ENCODE measurements around the gene DDRGK1.
A peak's percentile ranks its signal among the peaks of the same experiment; 100 is the strongest.

DDRGK1 gene

DNA sequence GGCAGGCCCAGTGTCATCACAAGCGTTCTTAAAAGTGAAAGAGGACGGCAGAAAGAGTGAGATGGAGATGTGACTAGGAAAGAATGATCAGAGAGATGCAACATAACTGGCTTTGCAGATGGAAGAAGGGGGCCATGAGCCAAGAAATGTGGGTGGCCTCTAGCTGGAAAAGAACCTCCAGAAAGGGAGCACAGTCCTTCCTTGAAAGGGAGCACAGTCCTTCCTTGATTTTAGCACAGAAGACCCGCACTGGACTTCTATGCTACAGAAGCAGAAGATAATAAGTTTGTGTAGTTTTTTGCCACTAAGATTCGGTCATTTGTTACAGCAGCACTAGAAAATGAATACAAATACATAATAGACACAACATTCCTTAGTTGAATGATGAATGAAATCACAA lies 24.2 kb downstream of the DDRGK1 start:
- no peak for DNase-seq

DNA sequence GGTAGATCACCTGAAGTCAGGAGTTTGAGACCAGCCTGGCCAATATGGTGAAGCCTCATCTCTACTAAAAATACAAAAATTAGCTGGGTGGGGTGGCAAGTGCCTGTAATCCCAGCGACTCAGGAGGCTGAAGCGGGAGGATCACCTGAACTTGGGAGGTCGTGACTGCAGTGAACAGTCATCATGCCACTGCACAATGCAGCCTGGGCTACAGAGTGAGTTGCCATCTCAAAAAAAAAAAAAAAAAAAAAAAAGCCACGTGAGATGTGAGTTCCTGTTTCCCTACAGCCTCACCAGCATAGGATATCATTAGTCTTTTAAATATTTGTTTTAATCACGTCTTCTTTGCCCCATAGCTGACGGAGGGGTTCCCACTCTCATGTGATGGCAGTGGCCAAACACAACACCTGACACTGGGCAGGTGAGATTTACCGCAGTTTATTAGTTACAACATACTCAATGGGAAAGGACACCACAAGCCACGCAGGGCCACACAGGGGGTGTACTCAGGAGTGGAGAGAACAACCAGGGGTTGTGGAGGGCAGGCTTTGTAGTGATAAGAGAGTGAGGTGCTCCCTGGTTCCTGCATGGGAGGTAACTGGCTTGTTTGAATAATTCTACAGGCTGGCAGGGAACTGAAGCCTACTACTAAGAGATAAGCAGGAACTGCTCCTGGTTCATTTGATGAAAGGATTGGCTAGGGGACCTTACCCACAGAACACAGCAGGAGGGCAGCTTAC lies 26.6 kb downstream of the DDRGK1 start:
- no peak for DNase-seq

DNA sequence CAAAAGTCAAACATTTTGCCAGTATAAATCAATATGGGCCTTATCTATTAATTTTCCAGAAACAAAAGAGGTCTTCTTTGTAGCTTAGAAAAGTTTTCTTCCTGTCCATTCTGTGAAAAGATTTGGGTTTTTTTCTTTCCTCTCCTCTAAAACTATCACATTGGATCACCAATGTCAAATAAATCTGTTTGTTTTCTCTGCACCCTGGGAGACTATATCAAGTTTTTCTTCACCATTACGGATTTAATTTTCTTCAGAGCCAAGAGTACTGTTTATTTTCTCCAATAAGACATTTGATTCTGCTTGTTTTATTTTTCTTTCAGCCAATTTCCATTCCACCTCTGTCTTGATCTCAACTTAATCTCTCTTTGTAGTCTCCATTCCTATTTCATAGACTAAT lies 29.2 kb downstream of the DDRGK1 start:
- DNase-seq: no peak

DNA sequence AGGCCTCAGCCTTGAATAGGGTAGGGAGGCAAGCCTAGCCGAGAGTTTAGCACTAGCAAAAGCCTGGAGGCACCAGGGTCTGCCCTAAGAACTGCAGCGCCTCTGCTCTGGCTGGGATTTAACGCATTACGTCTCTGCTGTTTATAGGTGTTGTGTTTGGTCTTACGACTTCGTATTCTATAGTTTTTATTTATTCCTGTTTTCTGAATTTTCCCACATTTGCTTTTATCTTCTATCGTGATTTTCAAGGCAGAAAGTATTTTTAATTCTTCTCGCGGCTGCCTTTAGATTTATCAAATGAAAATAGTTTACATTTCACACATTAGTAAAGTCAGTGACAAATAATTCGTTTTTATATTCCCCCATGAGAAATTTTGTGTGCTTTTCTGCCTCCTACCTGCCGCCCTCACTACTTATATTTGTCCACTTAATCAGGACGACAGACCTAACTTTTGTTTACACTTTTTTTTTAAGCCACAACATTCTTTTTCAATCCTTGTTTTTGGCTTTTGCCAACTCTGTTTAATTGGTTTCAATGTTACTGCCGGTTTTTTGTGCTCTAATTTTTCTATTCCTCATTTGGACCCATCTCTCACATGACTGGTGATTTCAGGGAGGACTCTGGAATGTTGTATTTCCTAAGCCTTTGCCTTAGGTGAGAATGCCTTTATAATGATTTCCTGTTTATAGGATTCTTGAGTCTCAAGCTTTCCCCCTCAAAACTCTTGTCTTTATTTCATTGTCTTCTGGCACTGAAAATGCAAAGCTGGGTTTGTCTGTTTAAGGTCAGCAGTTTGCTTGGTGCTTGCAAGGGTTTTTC lies 29.8 kb downstream of the DDRGK1 start:
- no peak for DNase-seq

DNA sequence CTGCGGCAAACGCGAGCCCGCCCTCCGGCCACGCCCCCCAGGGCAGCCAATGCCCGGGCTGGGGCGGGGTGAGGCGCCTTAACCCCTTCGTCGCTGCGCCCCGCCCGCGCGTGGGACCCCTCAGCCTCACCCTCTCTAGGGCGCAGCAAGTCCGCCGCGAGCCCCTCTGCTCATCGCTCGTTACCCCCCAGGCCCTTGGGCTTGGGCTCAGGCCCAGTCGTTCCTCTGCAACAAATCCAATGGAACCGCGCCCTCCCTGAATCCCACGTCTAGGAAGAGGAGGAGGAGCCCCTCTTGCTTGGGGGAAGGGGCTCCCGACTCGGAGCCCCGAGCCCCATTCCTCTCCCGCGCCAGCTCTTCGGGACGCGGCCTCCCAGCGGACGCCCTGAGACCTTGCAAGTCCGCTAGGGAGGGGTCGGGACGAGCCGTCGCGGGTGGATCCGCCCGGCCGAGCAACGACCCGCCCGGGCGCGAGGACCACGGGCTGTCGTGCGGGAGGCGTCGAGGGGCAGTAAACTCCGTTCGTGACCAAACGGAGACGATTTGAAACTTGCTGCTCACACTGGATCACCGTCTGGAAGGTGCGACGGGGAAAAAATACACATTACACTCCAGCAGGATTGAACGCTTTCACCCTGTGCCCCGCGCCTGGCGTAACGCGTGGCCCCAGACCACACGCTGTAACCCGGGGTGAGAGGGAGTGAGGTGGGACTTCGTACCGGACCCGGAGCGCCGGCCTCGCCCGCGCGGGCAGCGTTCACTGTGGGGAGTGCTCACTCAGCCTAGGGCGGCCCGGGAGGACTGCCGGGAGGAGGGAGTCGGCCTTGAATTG lies 30.7 kb downstream of the DDRGK1 start:
- peak; percentile 67 for DNase-seq

DNA sequence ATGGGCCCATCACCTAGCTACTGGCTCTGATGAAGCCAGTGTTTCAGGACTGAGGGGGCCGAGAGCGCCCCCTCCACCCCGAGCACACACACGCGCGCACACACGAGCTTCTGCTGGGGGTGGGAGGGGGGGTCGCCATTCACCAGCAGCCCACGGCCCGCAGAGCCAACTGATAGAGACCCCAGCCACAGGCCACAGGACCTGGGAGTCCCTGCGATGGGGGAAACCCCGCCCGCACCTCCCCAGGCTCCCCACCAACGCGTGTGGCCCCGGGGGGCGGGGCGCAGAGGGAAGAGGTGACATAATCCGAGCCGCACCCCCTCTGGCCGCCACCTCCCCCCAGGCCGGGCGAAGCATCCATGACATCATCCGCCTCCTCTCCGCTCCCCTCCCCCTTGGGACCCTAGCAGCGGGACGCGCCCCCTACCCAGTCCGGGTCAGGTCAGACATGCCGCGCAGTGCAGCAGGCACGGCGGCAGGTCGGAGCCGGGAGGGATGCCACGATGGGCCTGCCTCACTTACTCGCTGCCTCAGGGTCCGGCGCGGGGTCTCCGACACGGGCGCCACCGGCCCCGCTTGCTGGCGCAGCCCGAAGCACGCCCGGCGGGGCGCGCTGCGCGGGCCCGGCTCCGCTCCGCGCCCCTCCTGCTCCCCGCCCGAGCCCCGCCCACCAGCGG lies 31.4 kb downstream of the DDRGK1 start, which contains the start of gene LZTS3:
LZTS3 (minus strand) TSS at position 617 of the 677 bp plus-strand sequence. CDS start 6,386 bp downstream, outside the sequence.
- peak; percentile 54 for DNase-seq

DNA sequence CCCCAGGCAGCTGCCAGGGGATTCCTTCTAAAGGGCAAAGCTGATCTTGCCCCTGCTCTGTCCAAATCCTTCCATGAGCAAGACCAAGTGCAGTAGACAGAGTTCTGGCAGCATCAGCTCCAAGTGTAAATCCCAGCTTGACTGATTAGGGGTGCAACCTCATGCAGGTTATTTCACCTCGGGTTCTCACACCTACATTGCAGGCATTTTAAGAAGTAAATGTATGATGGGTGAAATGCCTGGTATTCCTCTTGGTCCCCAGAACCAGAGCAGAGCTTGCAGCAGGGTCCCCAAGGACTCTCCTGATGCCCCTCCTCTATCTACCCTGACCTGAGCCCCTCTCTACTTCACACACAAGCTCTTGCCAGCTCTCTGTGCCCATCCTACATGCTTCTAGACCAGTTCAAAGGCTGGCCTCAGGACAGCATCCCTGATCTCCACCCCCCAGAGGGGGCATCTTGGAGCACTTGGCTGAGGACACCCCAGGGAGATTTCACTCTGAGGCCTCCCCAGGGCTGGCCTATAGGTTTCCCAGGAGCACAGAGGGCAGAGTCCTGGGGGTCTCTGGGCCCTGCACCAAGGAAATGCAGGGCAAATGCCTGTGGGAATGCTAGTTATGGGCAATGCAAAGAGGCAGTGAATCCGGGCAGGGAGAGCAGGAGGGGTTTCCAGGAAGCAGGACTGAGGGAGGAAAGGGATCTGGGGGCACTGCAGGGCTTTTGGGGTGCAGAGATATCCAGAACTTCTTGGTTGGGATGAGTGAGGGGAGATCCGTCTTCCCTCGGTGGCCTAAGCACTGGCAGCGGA lies 32.2 kb downstream of the DDRGK1 start:
- DNase-seq: no peak

DNA sequence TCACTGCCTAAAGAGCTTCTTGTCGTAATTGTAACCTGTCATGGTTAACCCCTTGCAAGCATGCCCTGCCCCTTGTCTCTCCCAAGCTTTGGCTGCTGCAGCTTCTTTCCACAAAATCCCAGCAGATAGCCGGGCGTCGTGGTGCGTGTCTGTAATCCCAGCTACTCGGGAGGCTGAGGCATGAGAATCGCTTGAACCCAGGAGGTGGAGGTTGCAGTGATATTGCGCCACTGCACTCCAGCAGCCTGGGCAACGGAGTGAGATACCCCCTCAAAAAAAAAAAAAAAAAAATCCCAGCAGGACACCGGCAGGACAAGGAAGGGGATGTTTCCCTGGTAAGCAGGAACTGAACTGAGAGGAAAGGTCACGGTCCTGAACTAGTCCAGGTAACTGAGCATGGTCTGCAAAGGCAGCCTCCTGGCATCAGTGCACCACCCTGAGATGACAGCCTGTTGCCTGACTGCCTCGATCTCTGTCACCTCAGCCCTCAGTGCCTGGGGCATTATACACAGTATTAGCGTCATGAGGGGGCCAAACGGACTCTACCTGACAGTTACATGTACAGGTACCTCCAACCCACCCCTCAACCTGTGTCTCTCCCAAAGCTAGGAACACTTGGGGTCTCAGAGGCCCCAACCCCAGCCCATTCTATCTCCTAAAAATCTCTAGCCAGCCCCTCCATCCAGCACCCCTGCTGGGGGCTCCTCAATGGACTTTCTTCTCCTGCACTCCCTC lies 32.9 kb downstream of the DDRGK1 start:
- DNase-seq: no peak

DNA sequence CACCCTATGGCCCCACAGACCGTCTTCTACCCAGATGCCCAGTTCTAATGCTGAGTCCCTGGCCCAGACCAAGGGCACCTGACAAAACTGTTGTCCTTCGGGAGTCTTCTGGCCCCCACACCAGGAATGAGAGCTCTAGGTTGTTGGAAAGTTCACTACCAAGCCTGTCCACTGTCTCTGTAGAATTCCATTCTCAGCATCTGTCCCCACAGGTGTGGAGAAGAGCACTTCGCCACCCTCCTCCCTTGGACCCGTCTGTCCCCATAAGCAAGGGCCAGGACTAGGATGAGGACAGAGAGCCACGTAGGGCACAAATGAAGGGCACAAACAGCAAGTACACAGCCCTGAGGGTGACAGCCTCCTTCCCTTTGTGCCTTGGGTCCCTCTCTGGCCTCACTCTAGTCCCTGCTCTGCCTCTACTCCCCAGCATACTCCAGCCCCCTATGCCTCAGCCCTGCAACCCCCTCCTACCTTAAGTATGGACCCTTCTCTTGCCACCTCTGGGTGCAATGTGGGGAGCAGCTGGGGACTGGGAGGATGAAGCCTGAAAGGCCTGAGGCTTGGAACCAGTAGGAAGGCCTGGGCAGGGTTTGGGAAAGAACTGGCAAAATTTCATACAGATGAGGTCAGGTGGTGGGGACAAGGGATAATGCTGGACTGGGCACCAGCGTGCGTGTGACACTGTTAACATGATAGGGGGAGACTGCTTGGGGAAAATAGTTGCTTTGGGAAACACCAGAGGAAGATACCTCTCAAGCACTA lies 35.5 kb downstream of the DDRGK1 start:
- no peak for DNase-seq

DNA sequence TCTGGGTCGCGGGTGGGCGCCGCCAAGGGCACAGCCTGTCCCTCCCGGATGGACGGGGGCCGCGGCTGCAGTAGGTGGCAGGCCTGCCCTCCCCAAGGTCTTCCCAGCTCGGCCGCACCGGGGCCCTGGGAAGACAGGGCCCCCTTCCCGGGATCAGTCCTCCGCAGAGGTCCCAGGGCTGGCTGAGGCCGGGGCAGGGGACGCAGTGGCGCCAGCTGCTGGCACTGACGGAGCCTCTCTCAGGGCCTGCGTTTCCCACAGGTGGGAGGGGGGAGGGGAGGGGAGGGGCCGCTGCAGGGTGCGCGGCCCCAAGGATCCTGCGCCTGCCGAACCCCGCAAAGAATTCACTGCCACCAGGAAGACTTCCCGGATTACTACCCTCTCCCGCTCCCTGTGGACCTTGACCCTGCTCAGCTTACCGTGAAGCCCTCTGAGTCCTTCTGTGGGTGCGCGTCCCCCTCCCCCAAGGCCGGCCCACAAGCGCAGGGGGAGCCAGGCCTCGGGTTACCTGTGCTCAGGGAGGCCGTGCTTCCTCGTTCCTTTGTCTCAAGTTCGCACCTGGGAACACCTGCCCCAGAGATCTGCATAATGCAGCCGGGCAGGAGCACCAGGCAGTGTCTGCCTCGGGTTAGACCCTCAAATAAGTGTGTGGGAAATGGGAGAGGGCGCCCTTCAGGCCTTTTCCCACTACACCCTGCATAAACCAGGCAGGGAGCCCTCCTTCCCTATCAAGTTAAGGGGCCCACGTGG lies 36.2 kb downstream of the DDRGK1 start:
- DNase-seq: no peak

DNA sequence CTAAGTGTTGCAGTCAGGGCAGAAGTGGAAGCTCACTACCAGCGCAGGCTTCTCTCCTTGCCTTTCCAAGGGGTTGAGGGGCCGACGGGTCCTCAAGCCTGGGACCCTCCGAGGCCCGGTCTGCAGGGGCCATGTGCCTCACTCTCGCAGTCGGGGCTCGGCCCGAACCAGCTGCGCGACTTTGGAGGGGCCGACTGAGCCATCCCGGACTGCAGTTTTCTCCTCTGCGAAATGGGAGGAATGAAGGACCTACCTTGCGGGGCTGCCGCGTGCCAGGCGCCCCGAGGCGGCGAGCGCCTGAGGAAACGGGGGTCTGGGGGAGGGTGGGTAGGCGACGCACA lies 36.8 kb downstream of the DDRGK1 start:
- no peak for DNase-seq

DNA sequence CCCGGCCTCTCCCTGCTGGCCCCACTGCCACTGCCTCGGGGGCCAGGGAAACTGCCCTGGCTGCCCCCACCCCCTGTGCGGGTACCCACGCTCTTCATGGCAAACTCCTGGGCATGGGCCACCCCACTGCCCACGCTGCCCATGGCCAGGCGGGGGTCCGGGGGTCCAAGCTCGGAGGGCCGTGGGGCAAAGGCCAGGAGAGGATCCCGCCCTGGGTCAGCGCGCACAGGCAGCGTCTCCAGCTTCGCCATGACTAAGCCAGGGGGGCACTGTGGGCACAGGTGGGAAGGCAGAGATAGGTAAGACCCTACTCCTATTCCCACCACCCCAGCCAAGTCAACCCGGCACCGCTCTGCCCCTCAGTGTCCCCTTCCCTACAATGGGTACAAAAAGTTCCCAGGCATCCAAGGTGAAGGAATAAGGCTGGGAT lies 37.6 kb downstream of the DDRGK1 start:
- DNase-seq: no peak

DNA sequence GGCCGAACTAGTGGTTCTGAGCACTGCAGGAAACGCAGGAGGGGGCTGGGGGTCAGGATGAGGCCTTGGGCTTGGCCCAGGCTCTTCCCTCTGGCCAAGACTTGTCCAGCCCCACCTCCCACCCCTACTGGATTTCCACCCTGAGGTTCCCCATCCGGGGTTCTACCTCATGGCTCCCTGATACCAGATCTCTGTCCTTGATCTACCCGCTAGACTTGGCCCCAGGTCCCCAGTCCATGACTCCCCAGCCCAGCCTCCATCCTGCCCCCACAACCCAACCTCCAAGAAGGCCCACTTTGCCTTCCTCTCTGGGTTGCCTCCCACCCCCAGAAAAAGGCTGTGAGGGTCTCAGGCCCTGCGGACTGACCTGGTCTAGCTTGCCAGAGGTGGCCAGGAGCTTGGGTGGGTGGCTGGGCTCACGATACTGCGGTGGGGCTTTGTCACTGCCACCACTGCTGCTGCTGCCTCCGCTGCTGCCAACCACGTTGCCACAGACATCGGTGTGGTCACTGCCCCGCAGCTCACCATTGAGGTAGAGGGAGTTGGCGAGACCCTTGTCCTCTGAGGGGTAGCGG lies 38.1 kb downstream of the DDRGK1 start:
- DNase-seq: no peak

DNA sequence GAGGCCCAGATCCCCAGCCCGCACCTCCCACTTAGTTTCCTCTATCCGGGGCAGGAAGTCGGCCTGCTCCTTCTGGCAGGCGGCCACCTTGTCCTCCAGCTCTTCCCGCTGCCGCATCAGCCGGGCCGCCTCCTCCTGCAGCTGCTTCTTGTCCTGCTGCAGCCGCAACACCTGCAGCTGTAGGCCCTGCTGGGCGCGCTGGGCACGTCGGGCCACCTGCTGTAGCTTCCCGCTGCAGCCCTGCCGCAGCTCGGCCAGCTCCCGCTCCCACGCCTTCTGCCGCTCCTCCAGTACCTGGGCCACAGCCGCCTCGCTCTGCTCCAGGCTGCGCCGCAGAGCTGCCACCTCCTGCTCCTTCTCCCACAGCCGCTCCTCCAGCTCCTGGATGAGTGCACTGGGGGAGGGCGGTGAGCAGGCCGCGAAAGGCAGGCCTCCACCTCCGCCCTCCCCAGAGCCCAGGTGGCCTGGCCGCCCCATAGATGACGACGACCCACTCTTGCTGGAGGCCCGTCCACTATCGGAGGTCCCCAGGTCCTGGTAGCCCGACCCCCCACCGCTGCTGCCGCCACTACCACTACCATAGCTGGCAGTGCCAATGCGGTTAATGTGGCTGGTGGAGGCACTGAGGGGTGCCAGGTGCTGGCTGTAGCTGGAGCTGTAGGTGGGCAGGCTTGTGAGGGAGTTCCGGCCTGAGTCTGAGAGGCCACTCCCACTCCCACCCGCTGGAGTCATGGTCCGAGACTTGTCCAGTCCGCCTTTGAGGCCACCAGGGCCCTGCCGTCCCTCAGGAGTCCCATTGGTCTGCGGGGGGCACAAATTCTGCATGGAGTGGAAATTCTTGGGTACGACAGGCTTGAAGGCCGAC lies 38.8 kb downstream of the DDRGK1 start:
- peak; percentile 26 for DNase-seq

DNA sequence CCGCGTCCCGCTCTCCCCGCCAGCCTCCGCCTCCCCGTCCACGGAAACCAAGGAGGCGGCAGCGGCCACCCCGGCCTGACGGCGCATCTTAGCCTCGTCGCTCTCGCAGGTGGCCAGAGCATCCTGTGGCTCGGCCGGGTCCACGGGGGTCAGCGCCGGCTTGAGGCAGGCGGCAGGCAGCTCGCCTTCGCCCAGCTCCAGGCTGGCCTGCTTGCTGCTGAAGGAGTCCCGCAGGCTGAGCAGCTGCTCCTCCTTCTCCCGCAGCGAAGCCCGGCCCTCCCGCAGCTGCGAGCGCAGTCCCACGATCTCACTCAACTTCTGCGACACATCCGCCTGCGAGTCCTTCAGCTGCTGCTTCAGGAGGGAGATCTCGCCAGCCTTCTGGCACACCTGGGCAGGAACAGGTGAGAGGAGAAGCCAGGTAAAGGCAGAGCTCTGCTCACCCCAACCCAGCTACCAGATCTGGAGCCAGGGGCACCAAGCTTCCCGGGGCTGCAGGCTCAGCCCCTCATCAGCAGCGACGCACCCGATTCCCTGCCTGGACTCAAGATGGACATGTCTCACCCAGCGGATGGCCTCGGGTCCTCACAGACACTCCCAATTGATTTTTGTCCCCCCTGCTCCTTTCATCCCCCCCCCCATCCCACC lies 39.6 kb downstream of the DDRGK1 start:
- no peak for DNase-seq

DNA sequence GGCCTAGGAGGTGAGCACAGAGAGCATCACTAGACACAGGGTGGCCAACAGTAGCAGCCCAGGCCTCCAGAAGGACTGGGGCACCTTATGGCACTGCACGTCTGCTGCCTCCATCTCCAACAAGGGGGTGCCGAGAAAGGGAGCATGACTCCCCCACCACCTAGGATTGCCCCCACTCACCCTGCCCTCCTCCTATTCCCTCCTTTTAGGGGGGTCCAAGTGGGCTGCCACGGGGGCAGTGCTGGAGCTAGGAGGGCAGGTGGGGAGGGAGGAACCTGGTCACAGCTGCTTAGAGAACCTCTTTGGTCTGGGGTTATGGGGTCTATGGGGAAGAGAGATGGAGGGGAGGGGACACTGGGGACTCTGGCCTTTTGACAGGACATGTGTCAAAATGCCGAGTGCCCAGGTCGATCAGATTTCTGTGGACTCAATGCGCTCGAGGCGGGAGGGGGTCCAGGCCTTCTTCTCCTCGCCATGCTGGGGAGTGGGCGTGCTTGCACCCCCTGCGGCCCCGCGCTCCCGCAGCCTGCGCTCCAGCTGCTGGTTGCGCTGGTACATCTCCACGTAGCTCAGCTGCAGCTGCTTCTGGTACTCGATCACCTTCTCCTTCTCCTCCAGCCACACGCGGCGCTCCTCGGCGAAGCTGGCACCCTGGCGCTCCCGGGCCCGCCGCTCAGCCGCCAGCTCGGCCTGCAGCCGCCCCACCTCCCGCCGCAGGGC lies 40.3 kb downstream of the DDRGK1 start:
- no peak for DNase-seq

All from NCI-H1092 (cell line).